ENCODE results near the gene UQCC5.

The UQCC5 gene

GRCh38 chr3:52535411-52536111, 844 bp upstream of the UQCC5 start:
- DNase-seq: no peak

GRCh38 chr3:52536112-52536368, 365 bp upstream of the UQCC5 start:
- DNase-seq: no peak

- DNase-seq: no peak
Measured at GRCh38 chr3:52537165-52537620, 788 bp downstream of the UQCC5 start.

- no peak for DNase-seq
Measured at GRCh38 chr3:52537726-52538421, 1.5 kb downstream of the UQCC5 start.

- DNase-seq: no peak
Measured at GRCh38 chr3:52539010-52539653, 2.7 kb downstream of the UQCC5 start.

- DNase-seq: no peak
Measured at GRCh38 chr3:52541050-52541449, 4.6 kb downstream of the UQCC5 start.

- no peak for DNase-seq
Measured at GRCh38 chr3:52544937-52545336, 8.5 kb downstream of the UQCC5 start.

GRCh38 chr3:52546111-52546901, 9.9 kb downstream of the UQCC5 start:
- no peak for DNase-seq

- DNase-seq: no peak
Measured at GRCh38 chr3:52547143-52547542, 10.7 kb downstream of the UQCC5 start.

- no peak for DNase-seq
Measured at GRCh38 chr3:52551118-52551517, 14.7 kb downstream of the UQCC5 start.

GRCh38 chr3:52552089-52552488, 15.7 kb downstream of the UQCC5 start:
- DNase-seq: no peak

- DNase-seq: no peak
Measured at GRCh38 chr3:52554026-52554755, 17.8 kb downstream of the UQCC5 start.

- DNase-seq: no peak
Measured at GRCh38 chr3:52555056-52555455, 18.7 kb downstream of the UQCC5 start.

- DNase-seq: no peak
Measured at GRCh38 chr3:52557011-52557960, 20.9 kb downstream of the UQCC5 start.

GRCh38 chr3:52558436-52558835, 22.0 kb downstream of the UQCC5 start:
- DNase-seq: no peak

- DNase-seq: no peak
Measured at GRCh38 chr3:52561028-52561747, 24.8 kb downstream of the UQCC5 start.

- DNase-seq: no peak
Measured at GRCh38 chr3:52563984-52564383, 27.6 kb downstream of the UQCC5 start.

- no peak for DNase-seq
Measured at GRCh38 chr3:52568069-52568468, 31.7 kb downstream of the UQCC5 start.

GRCh38 chr3:52570076-52570475, 33.7 kb downstream of the UQCC5 start:
- DNase-seq: no peak

GRCh38 chr3:52572221-52572620, 35.8 kb downstream of the UQCC5 start:
- no peak for DNase-seq
